ENCODE results near the gene CCDC69. TPM values are rescaled to one million over a fixed set of nuclear protein-coding genes. Genes with fewer than 3 reads are reported as not detected.
A peak's percentile ranks its signal among the peaks of the same experiment; 100 is the strongest.
"Not testable (repeated sequence)": the region's sequence is repeated elsewhere in the genome, so short reads cannot be mapped to it uniquely, and the experiment has no call there.

The CCDC69 gene
- total and polyA plus RNA-seq, 8 donors: 6.8 to 66.4 (median 9.8) TPM

GRCh38 chr5:151236888-151237287, 13.0 kb upstream of the CCDC69 start:
- no peaks in the 10 kb centered on the region for H3K36me3 ChIP-seq
- H3K27me3 ChIP-seq: no peaks in the 10 kb centered on the region
- intact Hi-C loops (cut with DNase I): loop anchor here in 1 of 2 donors (10.0 kb wide), 1 partner anchor 62 kb away; no protein-coding TSS in a partner anchor
- no peak for DNase-seq
- no peak overlapping the region for H3K27ac ChIP-seq
- ATAC-seq: no peak
- TF ChIP-seq, protein P1, sequence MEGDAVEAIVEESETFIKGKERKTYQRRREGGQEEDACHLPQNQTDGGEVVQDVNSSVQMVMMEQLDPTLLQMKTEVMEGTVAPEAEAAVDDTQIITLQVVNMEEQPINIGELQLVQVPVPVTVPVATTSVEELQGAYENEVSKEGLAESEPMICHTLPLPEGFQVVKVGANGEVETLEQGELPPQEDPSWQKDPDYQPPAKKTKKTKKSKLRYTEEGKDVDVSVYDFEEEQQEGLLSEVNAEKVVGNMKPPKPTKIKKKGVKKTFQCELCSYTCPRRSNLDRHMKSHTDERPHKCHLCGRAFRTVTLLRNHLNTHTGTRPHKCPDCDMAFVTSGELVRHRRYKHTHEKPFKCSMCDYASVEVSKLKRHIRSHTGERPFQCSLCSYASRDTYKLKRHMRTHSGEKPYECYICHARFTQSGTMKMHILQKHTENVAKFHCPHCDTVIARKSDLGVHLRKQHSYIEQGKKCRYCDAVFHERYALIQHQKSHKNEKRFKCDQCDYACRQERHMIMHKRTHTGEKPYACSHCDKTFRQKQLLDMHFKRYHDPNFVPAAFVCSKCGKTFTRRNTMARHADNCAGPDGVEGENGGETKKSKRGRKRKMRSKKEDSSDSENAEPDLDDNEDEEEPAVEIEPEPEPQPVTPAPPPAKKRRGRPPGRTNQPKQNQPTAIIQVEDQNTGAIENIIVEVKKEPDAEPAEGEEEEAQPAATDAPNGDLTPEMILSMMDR (IDR thresholded peaks at IDR 0.05): no peak
- peaks cover 0 to 45% of the 10 kb centered on the region in 2 donors for H3K4me1 ChIP-seq
- H3K9me3 ChIP-seq: no peaks in the 10 kb centered on the region
- no peak overlapping the region for H3K4me3 ChIP-seq

GRCh38 chr5:151235239-151235571, 11.3 kb upstream of the CCDC69 start:
- not testable (repeated sequence) for DNase-seq, H3K36me3 ChIP-seq, H3K9me3 ChIP-seq, H3K27me3 ChIP-seq, H3K4me3 ChIP-seq, ATAC-seq
- intact Hi-C loops (cut with DNase I): loop anchor here in 1 of 2 donors (10.0 kb wide), 1 partner anchor 60 kb away; no protein-coding TSS in a partner anchor
- Histone ChIP-seq H3K4me1 (peaks cover 0 to 33% of the 10 kb centered on the region in 2 donors), H3K27ac (peak overlapping the region; percentile 30 to 71)

DNA sequence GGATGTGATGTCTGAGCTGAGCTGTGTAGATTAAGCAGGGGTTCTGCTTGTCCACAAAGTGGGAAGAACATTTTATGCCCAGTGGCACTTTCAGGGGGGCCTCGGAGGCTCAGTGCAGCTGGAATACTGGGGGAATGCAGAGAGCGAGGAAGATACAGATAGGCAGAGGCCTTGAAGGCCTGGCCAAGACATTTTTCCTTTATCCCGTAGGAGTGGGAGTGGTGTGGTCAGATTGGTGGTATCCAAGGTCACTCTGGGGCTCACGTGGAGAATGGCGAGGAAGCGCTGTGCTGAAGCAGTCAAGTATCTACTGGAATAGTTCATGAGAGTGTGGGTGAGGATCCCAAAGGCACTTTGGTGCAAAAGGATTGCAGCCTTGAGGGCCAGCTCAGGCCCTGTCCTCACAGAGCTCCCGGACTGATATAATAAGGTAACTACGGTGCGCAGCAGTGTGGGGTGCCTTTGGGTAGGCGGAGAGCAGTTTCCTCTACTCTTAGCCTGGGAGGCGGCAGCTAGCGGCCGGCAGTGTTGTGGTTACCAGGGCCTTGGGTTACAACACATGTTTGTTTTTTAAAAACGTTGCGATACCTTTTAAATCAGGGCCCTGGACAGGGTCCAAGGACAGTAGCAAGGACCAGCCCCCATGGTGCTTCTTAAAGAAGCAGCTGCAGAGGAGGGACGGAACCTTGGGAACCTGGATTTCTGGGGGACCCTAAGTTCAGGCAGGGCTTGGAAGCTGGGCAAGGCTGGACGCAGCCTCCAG, 10.8 kb upstream of the CCDC69 start:
- ATAC-seq: peak; percentile 97
- TF ChIP-seq, protein P1 (IDR thresholded peaks at IDR 0.05): no peak
- intact Hi-C loops (cut with DNase I): loop anchor here in 1 of 2 donors (10.0 kb wide), 1 partner anchor 60 kb away; no protein-coding TSS in a partner anchor
- H3K36me3 ChIP-seq: no peaks in the 10 kb centered on the region
- peak in 3 of 4 donors; percentile 73 to 89 (median 79) for DNase-seq
- H3K9me3 ChIP-seq: no peaks in the 10 kb centered on the region
- peak overlapping the region; percentile 30 to 71 for H3K27ac ChIP-seq
- H3K4me1 ChIP-seq: peaks cover 0 to 31% of the 10 kb centered on the region in 2 donors
- H3K27me3 ChIP-seq: no peaks in the 10 kb centered on the region
- no peak overlapping the region for H3K4me3 ChIP-seq

GRCh38 chr5:151233616-151234085, 9.8 kb upstream of the CCDC69 start:
- peaks cover 0 to 21% of the 10 kb centered on the region in 2 donors for H3K4me1 ChIP-seq
- no peak for DNase-seq
- H3K36me3 ChIP-seq: no peaks in the 10 kb centered on the region
- no peak overlapping the region for H3K4me3 ChIP-seq
- TF ChIP-seq, protein P1 (IDR thresholded peaks at IDR 0.05): no peak
- no peaks in the 10 kb centered on the region for H3K27me3 ChIP-seq
- intact Hi-C loops (cut with DNase I): loop anchor here in 1 of 2 donors (10.0 kb wide), 1 partner anchor 59 kb away; no protein-coding TSS in a partner anchor
- H3K9me3 ChIP-seq: no peaks in the 10 kb centered on the region
- H3K27ac ChIP-seq: no peak overlapping the region
- peak; percentile 11 for ATAC-seq

DNA sequence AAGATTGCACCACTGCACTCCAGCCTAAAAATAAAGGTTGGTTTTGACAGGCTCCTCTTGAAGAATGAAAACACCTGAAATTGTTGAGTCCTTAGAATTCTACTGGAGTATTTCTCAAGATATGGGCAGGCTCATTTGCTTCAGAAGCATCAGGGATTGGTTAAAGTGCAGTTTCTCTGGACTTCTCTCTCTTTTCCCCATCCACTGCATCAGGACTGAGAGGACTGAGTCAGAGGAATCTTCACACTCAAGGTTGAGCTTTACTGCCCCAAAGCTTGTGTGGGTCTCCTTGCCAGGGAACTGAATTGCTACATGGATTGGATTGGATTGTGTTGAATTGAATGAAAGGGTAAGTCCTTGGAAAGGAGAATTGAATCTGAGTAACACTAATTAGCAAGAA, 7.5 kb upstream of the CCDC69 start:
- ATAC-seq (no peak), DNase-seq (no peak)
- H3K36me3 ChIP-seq: no peaks in the 10 kb centered on the region
- no peak overlapping the region for H3K27ac ChIP-seq
- no peak overlapping the region for H3K4me3 ChIP-seq
- H3K4me1 ChIP-seq: peaks cover 0 to 25% of the 10 kb centered on the region in 2 donors
- TF ChIP-seq, protein P1 (IDR thresholded peaks at IDR 0.05): no peak
- intact Hi-C loops (cut with DNase I): loop anchor here in 1 of 2 donors (10.0 kb wide), 1 partner anchor 57 kb away; no protein-coding TSS in a partner anchor
- no peaks in the 10 kb centered on the region for H3K9me3 ChIP-seq
- H3K27me3 ChIP-seq: no peaks in the 10 kb centered on the region

Data from left lung (tissue), 10 donors.